ENCODE results near the gene CD74. TPM values are rescaled to one million over a fixed set of nuclear protein-coding genes. Genes with fewer than 3 reads are reported as not detected.

Gene CD74
- total RNA-seq, 1 donor from 2014 or later = 3.1 TPM

DNA sequence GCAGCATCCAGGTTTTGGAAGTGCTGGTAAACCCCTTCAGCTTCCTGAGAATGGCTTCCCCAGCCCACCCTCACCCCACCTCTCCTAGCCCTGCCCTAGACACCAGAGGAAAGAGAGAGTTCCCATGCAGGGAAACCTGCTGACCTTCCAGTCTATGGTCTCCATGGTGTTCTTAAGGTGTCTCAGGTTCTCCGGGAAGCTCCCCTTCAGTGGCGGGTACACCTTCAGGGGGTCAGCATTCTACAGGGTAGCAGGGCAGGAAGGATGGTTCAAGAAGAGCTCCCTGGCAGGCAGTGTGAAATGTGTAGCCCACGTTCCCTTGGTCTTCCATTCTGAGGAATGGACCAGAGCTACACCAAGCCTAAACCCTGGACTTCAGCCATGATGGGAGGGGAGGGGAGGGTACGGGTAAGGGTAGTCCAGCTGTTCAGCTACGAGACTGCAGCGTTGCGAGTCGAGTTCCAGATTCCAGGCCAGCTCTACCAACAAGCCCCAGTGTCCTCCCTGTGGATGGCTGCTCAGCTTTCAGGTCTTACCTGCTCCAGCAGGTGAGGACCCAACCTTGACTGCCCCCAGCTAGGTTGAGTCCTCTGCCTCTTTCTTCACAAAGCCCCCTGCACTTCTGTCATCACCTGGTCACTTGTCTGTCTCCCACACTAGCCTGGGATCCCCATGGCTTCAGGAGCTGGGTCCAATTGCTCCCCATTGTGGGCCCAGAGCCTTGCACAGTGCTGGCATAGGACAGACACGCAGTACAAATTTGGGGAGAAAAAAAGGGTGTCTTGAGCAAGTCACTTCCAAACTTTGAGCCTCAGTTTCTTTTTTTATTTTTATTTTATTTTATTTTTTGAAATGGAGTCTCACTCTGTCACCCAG lies 7.5 kb downstream of the CD74 start:
- Mint-ChIP-seq H3K27me3 (ENCODE audit: unreplicated experiment) (peaks cover 5% of the 10 kb centered on the region), H3K4me1 (ENCODE audit: low read depth, unreplicated experiment) (peaks cover 10% of the 10 kb centered on the region), H3K36me3 (ENCODE audit: unreplicated experiment) (no peaks in the 10 kb centered on the region), H3K4me3 (ENCODE audit: unreplicated experiment) (no peak overlapping the region), H3K9me3 (ENCODE audit: unreplicated experiment) (peaks cover 3% of the 10 kb centered on the region), H3K27ac (ENCODE audit: unreplicated experiment) (no peak overlapping the region)
- TF ChIP-seq, protein P1, sequence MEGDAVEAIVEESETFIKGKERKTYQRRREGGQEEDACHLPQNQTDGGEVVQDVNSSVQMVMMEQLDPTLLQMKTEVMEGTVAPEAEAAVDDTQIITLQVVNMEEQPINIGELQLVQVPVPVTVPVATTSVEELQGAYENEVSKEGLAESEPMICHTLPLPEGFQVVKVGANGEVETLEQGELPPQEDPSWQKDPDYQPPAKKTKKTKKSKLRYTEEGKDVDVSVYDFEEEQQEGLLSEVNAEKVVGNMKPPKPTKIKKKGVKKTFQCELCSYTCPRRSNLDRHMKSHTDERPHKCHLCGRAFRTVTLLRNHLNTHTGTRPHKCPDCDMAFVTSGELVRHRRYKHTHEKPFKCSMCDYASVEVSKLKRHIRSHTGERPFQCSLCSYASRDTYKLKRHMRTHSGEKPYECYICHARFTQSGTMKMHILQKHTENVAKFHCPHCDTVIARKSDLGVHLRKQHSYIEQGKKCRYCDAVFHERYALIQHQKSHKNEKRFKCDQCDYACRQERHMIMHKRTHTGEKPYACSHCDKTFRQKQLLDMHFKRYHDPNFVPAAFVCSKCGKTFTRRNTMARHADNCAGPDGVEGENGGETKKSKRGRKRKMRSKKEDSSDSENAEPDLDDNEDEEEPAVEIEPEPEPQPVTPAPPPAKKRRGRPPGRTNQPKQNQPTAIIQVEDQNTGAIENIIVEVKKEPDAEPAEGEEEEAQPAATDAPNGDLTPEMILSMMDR (IDR thresholded peaks at IDR 0.05; ENCODE audit: partially characterized antibody, unreplicated experiment) = no peak
- no peak for DNase-seq

DNA sequence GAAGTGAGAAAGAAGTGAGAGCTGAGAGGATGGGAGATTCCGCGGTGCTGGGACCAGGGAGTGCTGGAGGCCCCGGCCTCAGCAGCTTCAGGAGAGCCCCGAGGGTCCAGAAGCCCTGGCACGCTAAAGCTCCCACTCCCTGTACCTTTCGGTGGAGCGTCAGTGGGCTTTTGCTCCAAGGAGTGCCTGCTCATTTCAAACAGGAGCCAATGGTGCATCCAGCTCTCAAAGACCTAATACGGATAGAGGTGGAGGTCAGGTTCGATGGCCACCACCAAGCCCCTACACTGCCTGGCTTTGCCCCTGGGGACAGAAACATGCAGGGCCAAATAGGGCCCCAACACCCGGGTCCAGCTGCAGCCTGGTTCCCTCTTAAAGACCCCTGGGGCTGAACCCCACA lies 8.2 kb downstream of the CD74 start:
- no peak overlapping the region for H3K27ac Mint-ChIP-seq (ENCODE audit: unreplicated experiment)
- TF ChIP-seq, protein P1 (IDR thresholded peaks at IDR 0.05; ENCODE audit: partially characterized antibody, unreplicated experiment) = no peak

DNA sequence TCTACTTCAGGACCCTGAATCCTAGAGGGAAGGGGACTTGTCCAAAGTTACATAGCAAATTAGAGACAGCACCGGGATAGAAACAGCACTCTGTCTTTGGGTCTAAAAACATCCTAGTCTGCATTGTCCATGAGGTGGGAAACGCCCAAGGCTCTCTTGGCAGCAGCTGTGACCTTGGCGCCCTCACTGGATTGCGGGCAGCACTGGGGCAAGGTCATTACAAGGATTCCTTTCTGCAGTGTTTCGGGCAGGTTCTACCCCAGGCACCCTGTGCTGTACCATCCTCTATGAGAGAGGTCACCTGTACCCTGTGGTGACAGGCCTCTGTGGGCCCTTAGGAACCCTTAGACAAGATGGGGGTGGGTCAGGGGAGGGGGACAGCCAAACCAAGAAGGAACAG lies 8.6 kb downstream of the CD74 start:
- H3K4me3 Mint-ChIP-seq (ENCODE audit: unreplicated experiment) = no peak overlapping the region
- no peak for DNase-seq
- H3K9me3 Mint-ChIP-seq (ENCODE audit: unreplicated experiment) = peaks cover 3% of the 10 kb centered on the region
- no peak overlapping the region for H3K27ac Mint-ChIP-seq (ENCODE audit: unreplicated experiment)
- peaks cover 5% of the 10 kb centered on the region for H3K27me3 Mint-ChIP-seq (ENCODE audit: unreplicated experiment)
- H3K36me3 Mint-ChIP-seq (ENCODE audit: unreplicated experiment) = no peaks in the 10 kb centered on the region
- H3K4me1 Mint-ChIP-seq (ENCODE audit: low read depth, unreplicated experiment) = peaks cover 8% of the 10 kb centered on the region
- TF ChIP-seq, protein P1 (IDR thresholded peaks at IDR 0.05; ENCODE audit: partially characterized antibody, unreplicated experiment) = no peak

More for the DNA sequence above, 8.2 kb downstream of the CD74 start:
- DNase-seq = no peak
- Mint-ChIP-seq H3K9me3 (ENCODE audit: unreplicated experiment) (peaks cover 3% of the 10 kb centered on the region), H3K36me3 (ENCODE audit: unreplicated experiment) (no peaks in the 10 kb centered on the region), H3K4me1 (ENCODE audit: low read depth, unreplicated experiment) (peaks cover 8% of the 10 kb centered on the region), H3K27me3 (ENCODE audit: unreplicated experiment) (peaks cover 5% of the 10 kb centered on the region), H3K4me3 (ENCODE audit: unreplicated experiment) (no peak overlapping the region)

DNA sequence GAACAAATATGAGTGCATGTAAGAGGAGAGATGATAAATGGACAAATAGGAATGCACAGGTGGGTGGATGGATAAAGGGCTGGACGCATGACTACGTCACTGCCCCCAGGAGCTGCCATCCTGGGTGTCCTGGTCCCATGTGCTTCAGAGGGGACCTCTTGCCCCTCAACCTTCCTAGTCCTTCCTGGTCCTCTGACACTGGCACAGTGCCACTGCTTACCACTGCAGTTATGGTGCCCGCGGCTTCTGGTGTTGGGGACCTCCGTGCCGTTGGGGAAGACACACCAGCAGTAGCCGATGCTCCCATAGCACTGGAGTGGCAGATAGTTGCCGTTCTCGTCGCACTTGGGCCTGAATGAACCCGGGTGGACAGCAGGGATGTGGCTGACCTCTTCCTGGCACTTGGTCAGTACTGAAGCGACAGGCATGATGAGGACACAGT lies 9.8 kb downstream of the CD74 start:
- DNase-seq = no peak
- TF ChIP-seq, protein P1 (IDR thresholded peaks at IDR 0.05; ENCODE audit: partially characterized antibody, unreplicated experiment) = no peak
- Mint-ChIP-seq H3K4me1 (ENCODE audit: low read depth, unreplicated experiment) (peaks cover 8% of the 10 kb centered on the region), H3K36me3 (ENCODE audit: unreplicated experiment) (no peaks in the 10 kb centered on the region), H3K27me3 (ENCODE audit: unreplicated experiment) (peaks cover 4% of the 10 kb centered on the region), H3K4me3 (ENCODE audit: unreplicated experiment) (no peak overlapping the region), H3K9me3 (ENCODE audit: unreplicated experiment) (peaks cover 4% of the 10 kb centered on the region), H3K27ac (ENCODE audit: unreplicated experiment) (no peak overlapping the region)

DNA sequence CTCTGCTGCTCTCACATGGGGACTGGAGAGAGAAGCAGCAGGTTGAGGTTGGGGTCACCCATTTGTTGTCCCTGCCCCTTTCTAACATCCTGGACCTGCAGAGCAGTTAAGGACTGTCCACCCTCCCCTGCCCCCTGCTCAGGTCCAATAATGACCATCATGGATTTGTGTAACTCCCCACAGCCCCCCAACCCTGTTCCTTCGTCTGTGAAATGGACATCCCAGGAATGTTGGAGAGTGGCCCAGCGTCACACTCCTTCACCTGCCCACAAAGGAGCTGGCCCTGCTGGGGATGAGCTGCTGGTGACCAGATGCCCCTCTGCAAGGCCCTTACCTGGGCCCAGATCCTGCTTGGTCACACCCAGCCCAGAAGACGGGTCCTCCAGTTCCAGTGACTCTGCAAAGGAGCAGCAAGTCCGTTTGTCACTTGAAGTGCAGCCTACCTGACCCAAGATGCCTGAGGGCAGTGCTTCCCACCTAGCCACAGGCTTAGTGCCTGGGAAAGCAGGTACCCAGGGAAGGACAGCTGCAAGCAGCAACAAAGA lies 10.4 kb downstream of the CD74 start:
- DNase-seq = no peak
- H3K27me3 Mint-ChIP-seq (ENCODE audit: unreplicated experiment) = peaks cover 4% of the 10 kb centered on the region
- H3K36me3 Mint-ChIP-seq (ENCODE audit: unreplicated experiment) = no peaks in the 10 kb centered on the region
- H3K27ac Mint-ChIP-seq (ENCODE audit: unreplicated experiment) = no peak overlapping the region
- H3K4me1 Mint-ChIP-seq (ENCODE audit: low read depth, unreplicated experiment) = peaks cover 8% of the 10 kb centered on the region
- peaks cover 4% of the 10 kb centered on the region for H3K9me3 Mint-ChIP-seq (ENCODE audit: unreplicated experiment)
- no peak overlapping the region for H3K4me3 Mint-ChIP-seq (ENCODE audit: unreplicated experiment)
- TF ChIP-seq, protein P1 (IDR thresholded peaks at IDR 0.05; ENCODE audit: partially characterized antibody, unreplicated experiment) = no peak

Data from glutamatergic neuron (in vitro differentiated cells).